ENCODE data around the gene PIN4. TPM values are rescaled to one million over a fixed set of nuclear protein-coding genes. Genes with fewer than 3 reads are reported as not detected.

Gene PIN4
- 6.5 and 7.6 TPM in 2 replicates for total RNA-seq

DNA sequence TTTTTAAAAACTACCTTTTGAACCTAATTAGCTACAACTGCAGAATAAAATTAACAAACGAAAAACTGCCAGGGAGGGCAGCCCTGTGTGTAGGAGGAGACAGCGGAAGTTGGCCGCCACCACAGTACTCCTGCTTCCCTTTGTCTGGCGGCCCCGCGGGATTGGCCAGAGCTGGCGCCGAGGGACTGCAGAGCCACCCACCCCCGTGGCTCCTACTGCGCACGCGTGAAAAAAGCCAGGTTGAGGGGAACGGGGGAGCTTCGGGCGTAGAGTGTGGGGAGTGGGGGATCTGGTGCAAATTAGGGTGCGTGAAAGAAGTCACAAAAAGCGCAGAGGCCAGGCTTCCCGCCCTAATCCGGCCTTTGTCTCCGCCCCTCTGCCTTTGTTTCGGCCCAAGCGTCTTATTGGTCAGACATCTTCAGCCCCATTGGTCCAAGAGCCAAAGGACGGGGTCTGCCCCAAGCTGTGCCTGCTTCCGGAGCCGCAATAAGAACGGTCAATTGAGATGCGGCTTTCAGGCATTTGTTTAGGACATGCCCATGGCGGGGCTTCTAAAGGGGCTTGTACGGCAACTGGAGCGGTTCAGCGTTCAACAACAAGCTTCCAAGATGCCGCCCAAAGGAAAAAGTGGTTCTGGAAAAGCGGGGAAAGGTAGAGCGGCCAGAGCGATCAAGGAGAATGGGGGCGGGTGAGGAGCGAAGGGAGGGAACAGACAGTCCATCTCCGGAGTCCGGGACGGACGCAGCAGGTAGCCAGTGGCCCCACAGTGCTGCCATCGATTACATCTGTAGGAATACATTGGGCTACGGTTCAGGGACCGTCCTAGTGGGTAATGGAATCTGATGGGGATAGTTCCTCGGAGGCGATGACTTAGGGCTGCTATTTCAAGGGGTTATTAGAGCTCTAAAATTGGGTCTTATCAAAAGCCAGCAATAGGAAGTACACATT lies at the start of gene PIN4:
Gene PIN4 (plus strand): TSS at position 580 of the 948 bp plus-strand sequence. CDS start 29 bp downstream, at position 609.

GRCh38 chrX:72238721-72239475 lies 57.3 kb downstream of the PIN4 start, which contains the start of gene ERCC6L:
TSS of gene ERCC6L (minus strand) at chrX:72239027. CDS start at chrX:72238911, 116 bp downstream.

Other genes starting within 250 kb of the PIN4 start
- gene RTL5, start 49.8 kb upstream of the PIN4 start, total RNA-seq: 1.2 and 4.4 TPM in 2 replicates
- 0.30 and 3.7 TPM in 2 replicates for gene ERCC6L, start 57.3 kb downstream of the PIN4 start, total RNA-seq
- gene RPS4X, start 95.5 kb downstream of the PIN4 start, total RNA-seq: 442 and 1,087 TPM in 2 replicates
- 0.23 TPM in 1 of 2 replicates, not detected in the other for gene CITED1, start 124.2 kb downstream of the PIN4 start, total RNA-seq

All from smooth muscle cell of the umbilical artery (primary cell).